Coronary artery (tissue), 2 donors: Measurements from ENCODE around the gene SPDYE16.
A peak's percentile ranks its signal among the peaks of the same experiment; 100 is the strongest.
"Not testable (repeated sequence)": the region's sequence is repeated elsewhere in the genome, so short reads cannot be mapped to it uniquely, and the experiment has no call there.

Experiments used
- DNase-seq: peaks from one replicate; pipeline ENCODE4 v3.0.0-alpha.2; 2017; ENCODE audit warnings: low spot score
- H3K27ac ChIP-seq, 2 donors: fragments of 200-600 bp; sonication (generic); one replicate each; pipeline ENCODE4 v1.5.1; 2016 to 2019
- H3K4me3 ChIP-seq: fragments of 200-600 bp; sonication (generic); 2 replicates; pipeline ENCODE4 v1.5.1; 2016; ENCODE audit warnings: mild to moderate bottlenecking, moderate library complexity
- CTCF ChIP-seq: fragments of 200-600 bp; sonication (generic); IDR thresholded peaks from one replicate; pipeline ENCODE4 v1.5.1; 2019; ENCODE audit warnings: antibody characterized with exemption

The SPDYE16 gene

GRCh38 chr7:76560157-76560556, 17.1 kb upstream of the SPDYE16 start:
- not testable (repeated sequence) for DNase-seq, H3K27ac ChIP-seq, H3K4me3 ChIP-seq

- not testable (repeated sequence) for H3K4me3 ChIP-seq, H3K27ac ChIP-seq, DNase-seq
These were observed 16.6 kb upstream of the SPDYE16 start for GRCh38 chr7:76559685-76560084.

- not testable (repeated sequence) for H3K27ac ChIP-seq, H3K4me3 ChIP-seq, DNase-seq
These were observed 8.9 kb upstream of the SPDYE16 start for GRCh38 chr7:76551992-76552391.

GRCh38 chr7:76549855-76550248, 6.8 kb upstream of the SPDYE16 start:
- DNase-seq: not testable (repeated sequence)

GRCh38 chr7:76549025-76549854, 6.1 kb upstream of the SPDYE16 start:
- peak; percentile 93 for DNase-seq
- Histone ChIP-seq H3K27ac (peak overlapping the region; percentile 96), H3K4me3 (peak overlapping the region; percentile 88)

More at GRCh38 chr7:76549855-76550248, 6.8 kb upstream of the SPDYE16 start:
- H3K4me3 ChIP-seq: peak overlapping the region; percentile 88
- peak overlapping the region; percentile 96 for H3K27ac ChIP-seq

GRCh38 chr7:76531643-76532042, 11.5 kb downstream of the SPDYE16 start:
- not testable (repeated sequence) for DNase-seq, H3K4me3 ChIP-seq, H3K27ac ChIP-seq

GRCh38 chr7:76526183-76526582, 16.9 kb downstream of the SPDYE16 start:
- not testable (repeated sequence) for H3K4me3 ChIP-seq, H3K27ac ChIP-seq, DNase-seq

GRCh38 chr7:76516932-76517331, 26.2 kb downstream of the SPDYE16 start:
- not testable (repeated sequence) for H3K27ac ChIP-seq, H3K4me3 ChIP-seq, DNase-seq

GRCh38 chr7:76515999-76516443, 27.1 kb downstream of the SPDYE16 start:
- Histone ChIP-seq H3K27ac (no peak overlapping the region), H3K4me3 (peak overlapping the region; percentile 49)
- no peak for TF ChIP-seq CTCF
- DNase-seq: no peak

- H3K4me3 ChIP-seq: no peak overlapping the region
- no peak for TF ChIP-seq CTCF
- no peak for DNase-seq
- H3K27ac ChIP-seq: no peak overlapping the region
These were observed 27.9 kb downstream of the SPDYE16 start for GRCh38 chr7:76514926-76515771.

- Histone ChIP-seq H3K4me3 (no peak overlapping the region), H3K27ac (no peak overlapping the region)
- no peak for TF ChIP-seq CTCF
- DNase-seq: no peak
These were observed 29.0 kb downstream of the SPDYE16 start for GRCh38 chr7:76513817-76514799.
